A673 (cell line): ENCODE measurements around the gene UFSP1. TPM values are rescaled to one million over a fixed set of nuclear protein-coding genes. Genes with fewer than 3 reads are reported as not detected.
"Not testable (repeated sequence)": the region's sequence is repeated elsewhere in the genome, so short reads cannot be mapped to it uniquely, and the experiment has no call there.

Experiments
- BruUV-seq: library from RNA; stranded (reverse); fragments of 400-500 nt; replicated peaks from 2 replicates; lab custom pipeline; 2021; lab: Mats Ljungman, UMichigan
- CTCF ChIA-PET: fragments of 300-600 bp; sonication (Branson Sonifier 250); formaldehyde crosslinking; loops from one replicate; lab custom pipeline; 2022; ENCODE audit warnings: antibody characterized with exemption; lab: Charles Lee
- POLR2A ChIA-PET: fragments of 300-600 bp; sonication (Branson Sonifier 250); formaldehyde crosslinking; loops from one replicate; lab custom pipeline; 2022; ENCODE audit warnings: antibody characterized with exemption; ENCODE audit not compliant: low non-redundant PET; lab: Charles Lee
- DNase-seq: peaks from one replicate; pipeline ENCODE4 v3.0.0-alpha.2; 2015; ENCODE audit warnings: low spot score
- H3K27ac ChIP-seq: fragments of 200-600 bp; sonication (generic); 2 replicates; pipeline ENCODE4 v1.5.1; 2016; ENCODE audit warnings: mixed run types, low read depth, mild to moderate bottlenecking, mixed read lengths, antibody characterized with exemption, low read length; ENCODE audit not compliant: poor library complexity, severe bottlenecking
- H3K27me3 ChIP-seq: fragments of 200-600 bp; sonication (generic); replicated peaks from 2 replicates; pipeline ENCODE4 v1.6.1; 2017; ENCODE audit warnings: mixed run types, low read depth, mild to moderate bottlenecking, mixed read lengths, antibody characterized with exemption, low read length; ENCODE audit not compliant: insufficient read depth, poor library complexity
- H3K36me3 ChIP-seq: fragments of 200-600 bp; sonication (generic); 2 replicates; pipeline ENCODE4 v1.6.1; 2016; ENCODE audit warnings: mixed run types, mild to moderate bottlenecking, mixed read lengths, antibody characterized with exemption, low read length; ENCODE audit not compliant: insufficient read depth, poor library complexity, severe bottlenecking
- H3K4me1 ChIP-seq: fragments of 200-600 bp; sonication (generic); 2 replicates; pipeline ENCODE4 v1.6.1; 2017; ENCODE audit warnings: mixed run types, mild to moderate bottlenecking, mixed read lengths, antibody characterized with exemption, low read length; ENCODE audit not compliant: insufficient read depth, poor library complexity, severe bottlenecking
- H3K4me3 ChIP-seq: fragments of 200-600 bp; sonication (generic); 2 replicates; pipeline ENCODE4 v1.5.1; 2016; ENCODE audit warnings: low read depth, mixed run types, mild to moderate bottlenecking, mixed read lengths, low read length; ENCODE audit not compliant: poor library complexity, severe bottlenecking
- H3K9me3 ChIP-seq: fragments of 200-600 bp; sonication (generic); 2 replicates; pipeline ENCODE4 v1.6.1; 2016; ENCODE audit warnings: mixed run types, low read depth, mild to moderate bottlenecking, mixed read lengths, antibody characterized with exemption, low read length; ENCODE audit not compliant: poor library complexity, severe bottlenecking
- EZH2 ChIP-seq: fragments of 200-600 bp; sonication (generic); IDR thresholded peaks from 2 replicates; pipeline ENCODE4 v1.6.1; 2017; ENCODE audit warnings: borderline replicate concordance, low read depth, mild to moderate bottlenecking, mixed read lengths, antibody characterized with exemption, low read length; ENCODE audit not compliant: poor library complexity, severe bottlenecking
- intact Hi-C: fragments of 100-400 bp; cut with micrococcal nuclease; formaldehyde crosslinking; loops from one replicate; pipeline ENCODE4 v1.10.0; 2022; ENCODE audit not compliant: unreplicated experiment
- total RNA-seq: library from RNA; stranded (reverse); gene quantifications from 2 replicates; pipeline ENCODE4 v1.2.3, GENCODE V29; 2021
- TF ChIP-seq, protein P1 (sequence below): fragments of 300-800, 200-600 bp; sonication (generic); conservative IDR thresholded peaks from 2 replicates; pipeline ENCODE4 v1.5.1; 2017; ENCODE audit warnings: low read depth, mild to moderate bottlenecking, antibody characterized with exemption, low read length, moderate library complexity, mixed read lengths

The UFSP1 gene
- total RNA-seq, 1 experiment from 2014 or later, result 5.0 TPM

DNA sequence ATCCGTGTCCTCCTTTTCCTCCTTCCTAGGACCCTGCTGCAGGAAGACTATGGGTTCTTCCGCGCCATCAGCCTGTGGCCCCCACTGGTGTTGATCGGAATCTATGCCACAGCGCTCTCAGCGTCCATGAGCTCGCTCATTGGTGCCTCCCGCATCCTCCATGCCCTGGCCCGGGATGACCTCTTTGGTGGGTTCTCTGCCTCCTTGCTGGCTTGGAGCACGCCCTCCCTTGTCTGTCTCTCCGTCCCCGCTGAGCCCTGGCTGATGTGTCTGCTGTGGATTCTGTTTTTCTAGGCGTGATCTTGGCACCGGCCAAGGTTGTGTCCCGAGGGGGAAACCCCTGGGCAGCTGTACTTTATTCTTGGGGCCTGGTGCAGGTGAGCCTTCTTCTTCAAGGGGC lies 29.7 kb downstream of the UFSP1 start:
- Histone ChIP-seq H3K4me1 (no peaks in the 10 kb centered on the region), H3K36me3 (no peaks in the 10 kb centered on the region), H3K27me3 (no peaks in the 10 kb centered on the region), H3K4me3 (no peak overlapping the region), H3K9me3 (no peaks in the 10 kb centered on the region), H3K27ac (no peak overlapping the region)
- no TSS peak for BruUV-seq
- DNase-seq, result no peak
- CTCF ChIA-PET, result interaction anchor here (0.5 kb wide), 1 partner anchor 32 kb away, joined by 4 read pairs; the partner anchor contains the start of gene EPHB4
- POLR2A ChIA-PET, result no interaction called here
- TF ChIP-seq, protein P1, sequence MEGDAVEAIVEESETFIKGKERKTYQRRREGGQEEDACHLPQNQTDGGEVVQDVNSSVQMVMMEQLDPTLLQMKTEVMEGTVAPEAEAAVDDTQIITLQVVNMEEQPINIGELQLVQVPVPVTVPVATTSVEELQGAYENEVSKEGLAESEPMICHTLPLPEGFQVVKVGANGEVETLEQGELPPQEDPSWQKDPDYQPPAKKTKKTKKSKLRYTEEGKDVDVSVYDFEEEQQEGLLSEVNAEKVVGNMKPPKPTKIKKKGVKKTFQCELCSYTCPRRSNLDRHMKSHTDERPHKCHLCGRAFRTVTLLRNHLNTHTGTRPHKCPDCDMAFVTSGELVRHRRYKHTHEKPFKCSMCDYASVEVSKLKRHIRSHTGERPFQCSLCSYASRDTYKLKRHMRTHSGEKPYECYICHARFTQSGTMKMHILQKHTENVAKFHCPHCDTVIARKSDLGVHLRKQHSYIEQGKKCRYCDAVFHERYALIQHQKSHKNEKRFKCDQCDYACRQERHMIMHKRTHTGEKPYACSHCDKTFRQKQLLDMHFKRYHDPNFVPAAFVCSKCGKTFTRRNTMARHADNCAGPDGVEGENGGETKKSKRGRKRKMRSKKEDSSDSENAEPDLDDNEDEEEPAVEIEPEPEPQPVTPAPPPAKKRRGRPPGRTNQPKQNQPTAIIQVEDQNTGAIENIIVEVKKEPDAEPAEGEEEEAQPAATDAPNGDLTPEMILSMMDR, result no peak
- no peak for TF ChIP-seq EZH2
- intact Hi-C loops, result no loop called here

DNA sequence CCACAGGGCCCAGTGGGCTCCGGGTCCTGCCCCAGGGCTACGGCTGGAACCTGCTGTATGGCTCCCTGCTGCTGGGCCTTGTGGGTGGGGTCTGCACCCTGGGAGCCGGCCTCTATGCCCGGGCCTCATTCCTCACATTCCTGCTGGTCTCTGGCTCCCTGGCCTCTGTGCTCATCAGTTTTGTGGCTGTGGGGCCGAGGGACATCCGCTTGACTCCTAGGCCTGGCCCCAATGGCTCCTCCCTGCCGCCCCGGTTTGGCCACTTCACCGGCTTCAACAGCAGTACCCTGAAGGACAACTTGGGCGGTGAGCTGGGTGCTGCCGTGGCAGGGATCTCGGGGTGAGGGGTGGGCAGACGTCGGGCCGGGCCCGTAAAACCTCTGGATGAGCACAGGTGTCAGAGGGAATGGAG lies 32.6 kb downstream of the UFSP1 start:
- intact Hi-C loops, result no loop called here
- H3K4me1 ChIP-seq, result peaks cover 6% of the 10 kb centered on the region
- no peak overlapping the region for H3K27ac ChIP-seq
- CTCF ChIA-PET, result no interaction called here
- no peaks in the 10 kb centered on the region for H3K27me3 ChIP-seq
- no peak for DNase-seq
- no peaks in the 10 kb centered on the region for H3K36me3 ChIP-seq
- TF ChIP-seq, protein P1, result no peak
- no peak for TF ChIP-seq EZH2
- H3K9me3 ChIP-seq, result no peaks in the 10 kb centered on the region
- POLR2A ChIA-PET, result no interaction called here
- BruUV-seq, result no TSS peak
- H3K4me3 ChIP-seq, result no peak overlapping the region

DNA sequence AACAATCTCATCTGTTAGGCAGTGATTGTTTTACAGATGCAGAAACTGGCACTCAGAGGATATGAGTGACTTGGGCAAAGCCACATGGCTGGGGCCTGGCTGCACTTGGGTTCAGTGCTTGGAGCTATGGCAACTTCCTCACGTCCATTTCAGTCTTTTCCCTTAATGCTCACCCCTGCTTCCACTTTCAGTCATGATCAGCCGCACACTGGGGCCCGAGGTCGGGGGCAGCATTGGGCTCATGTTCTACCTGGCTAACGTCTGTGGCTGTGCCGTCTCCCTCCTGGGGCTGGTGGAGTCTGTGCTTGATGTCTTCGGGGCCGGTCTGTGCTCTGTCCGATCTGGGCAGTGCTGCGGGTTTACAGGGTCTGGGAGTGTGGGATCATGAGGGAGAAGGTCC lies 34.0 kb downstream of the UFSP1 start:
- Histone ChIP-seq H3K27me3 (no peaks in the 10 kb centered on the region), H3K36me3 (no peaks in the 10 kb centered on the region), H3K4me1 (peaks cover 9% of the 10 kb centered on the region), H3K27ac (no peak overlapping the region), H3K9me3 (no peaks in the 10 kb centered on the region), H3K4me3 (no peak overlapping the region)
- intact Hi-C loops, result no loop called here
- BruUV-seq, result no TSS peak
- TF ChIP-seq EZH2, result no peak
- TF ChIP-seq, protein P1, result no peak
- no peak for DNase-seq
- CTCF ChIA-PET, result no interaction called here
- POLR2A ChIA-PET, result no interaction called here

DNA sequence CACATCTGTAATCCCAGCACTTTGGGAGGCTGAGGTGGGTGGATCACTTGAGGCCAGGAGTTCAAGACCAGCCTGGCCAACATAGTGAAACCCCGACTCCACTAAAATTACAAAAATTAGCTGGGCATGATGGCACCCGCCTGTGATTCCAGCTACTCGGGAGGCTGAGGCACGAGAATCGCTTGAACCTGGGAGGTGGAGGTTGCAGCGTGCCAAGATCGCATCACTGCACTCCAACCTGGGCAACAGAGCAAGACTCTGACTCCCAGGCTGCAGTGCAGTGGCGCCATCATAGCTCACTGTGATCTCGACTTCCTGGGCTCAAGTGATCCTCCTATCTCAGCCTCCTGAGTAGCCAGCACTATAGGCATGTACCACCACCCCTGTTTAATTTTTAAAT lies 34.6 kb downstream of the UFSP1 start:
- H3K27me3 ChIP-seq, H3K9me3 ChIP-seq, H3K4me1 ChIP-seq, H3K4me3 ChIP-seq, BruUV-seq, H3K36me3 ChIP-seq, POLR2A ChIA-PET, intact Hi-C loops, DNase-seq, CTCF ChIA-PET, H3K27ac ChIP-seq: not testable (repeated sequence)
